GM12874 (cell line): ENCODE results near the gene TTC9B.

Source experiments
- TF ChIP-seq, protein P1 (sequence below): IDR thresholded peaks from 2 replicates; pipeline ENCODE4 v1.5.1; 2011; ENCODE audit warnings: low read depth, mild to moderate bottlenecking, control low read depth, low read length, moderate library complexity; ENCODE audit not compliant: insufficient read depth

Gene TTC9B

DNA sequence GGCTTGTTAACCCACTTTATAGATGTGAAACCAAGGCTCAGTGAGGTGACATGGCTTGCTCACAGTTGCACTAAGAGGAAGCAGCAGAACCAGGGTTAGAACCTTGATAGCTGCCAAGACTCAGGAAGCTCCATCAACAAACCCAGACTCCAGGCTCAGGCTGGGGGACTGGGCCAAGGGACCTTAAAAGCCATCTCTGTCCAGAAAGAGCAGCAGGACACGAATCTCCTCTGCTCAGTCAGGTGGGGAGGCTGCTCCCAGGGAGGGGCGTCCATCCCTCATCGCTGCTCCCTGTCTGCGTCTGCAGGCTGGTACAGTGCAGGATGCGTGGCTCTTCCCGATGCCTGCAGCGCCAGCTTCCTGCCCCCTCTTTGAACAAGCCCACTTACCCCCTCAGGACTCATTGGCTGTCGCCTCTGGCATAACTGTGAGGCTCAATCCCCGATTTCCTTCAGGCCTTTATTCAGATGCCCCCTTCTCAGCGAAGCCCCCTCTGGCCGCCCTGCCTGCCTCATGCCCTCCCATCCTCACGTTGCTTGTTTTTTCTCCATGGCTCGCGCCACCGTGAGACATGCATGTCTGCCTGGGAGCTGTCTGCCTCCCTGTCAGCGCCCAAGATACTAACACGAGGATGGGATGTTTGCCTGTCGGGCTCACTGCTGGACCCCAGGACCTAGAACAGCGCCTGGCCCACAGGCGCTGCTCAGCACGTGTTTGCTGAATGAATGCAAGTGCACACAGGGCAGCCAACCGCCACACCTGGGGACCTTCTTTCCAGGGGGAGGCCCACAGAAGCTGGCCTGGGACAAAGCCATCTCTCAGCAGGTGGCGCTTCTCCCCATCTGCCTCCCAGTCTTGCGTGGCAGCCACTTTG lies 45.5 kb upstream of the TTC9B start:
- TF ChIP-seq, protein P1, sequence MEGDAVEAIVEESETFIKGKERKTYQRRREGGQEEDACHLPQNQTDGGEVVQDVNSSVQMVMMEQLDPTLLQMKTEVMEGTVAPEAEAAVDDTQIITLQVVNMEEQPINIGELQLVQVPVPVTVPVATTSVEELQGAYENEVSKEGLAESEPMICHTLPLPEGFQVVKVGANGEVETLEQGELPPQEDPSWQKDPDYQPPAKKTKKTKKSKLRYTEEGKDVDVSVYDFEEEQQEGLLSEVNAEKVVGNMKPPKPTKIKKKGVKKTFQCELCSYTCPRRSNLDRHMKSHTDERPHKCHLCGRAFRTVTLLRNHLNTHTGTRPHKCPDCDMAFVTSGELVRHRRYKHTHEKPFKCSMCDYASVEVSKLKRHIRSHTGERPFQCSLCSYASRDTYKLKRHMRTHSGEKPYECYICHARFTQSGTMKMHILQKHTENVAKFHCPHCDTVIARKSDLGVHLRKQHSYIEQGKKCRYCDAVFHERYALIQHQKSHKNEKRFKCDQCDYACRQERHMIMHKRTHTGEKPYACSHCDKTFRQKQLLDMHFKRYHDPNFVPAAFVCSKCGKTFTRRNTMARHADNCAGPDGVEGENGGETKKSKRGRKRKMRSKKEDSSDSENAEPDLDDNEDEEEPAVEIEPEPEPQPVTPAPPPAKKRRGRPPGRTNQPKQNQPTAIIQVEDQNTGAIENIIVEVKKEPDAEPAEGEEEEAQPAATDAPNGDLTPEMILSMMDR = no peak

DNA sequence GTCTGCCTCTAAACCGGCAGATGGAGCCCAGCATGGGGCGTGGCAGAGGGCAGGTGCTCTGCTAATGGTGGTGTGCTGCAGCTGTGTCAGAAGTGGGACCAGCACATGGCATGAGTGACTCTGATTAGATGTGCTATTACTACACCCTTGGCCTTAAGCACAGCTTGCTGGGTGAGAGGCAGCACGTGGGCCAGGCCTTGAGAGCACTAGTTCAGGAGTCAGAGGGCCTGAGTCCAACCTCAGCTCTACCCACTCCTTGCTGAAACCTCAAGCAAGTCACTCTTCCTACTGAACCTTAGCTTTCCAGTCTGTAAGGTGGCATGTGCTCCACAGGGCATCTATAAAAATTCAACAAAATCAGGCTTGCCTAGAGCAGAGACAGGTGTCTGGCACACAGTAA lies 44.2 kb upstream of the TTC9B start:
- TF ChIP-seq, protein P1 = no peak

DNA sequence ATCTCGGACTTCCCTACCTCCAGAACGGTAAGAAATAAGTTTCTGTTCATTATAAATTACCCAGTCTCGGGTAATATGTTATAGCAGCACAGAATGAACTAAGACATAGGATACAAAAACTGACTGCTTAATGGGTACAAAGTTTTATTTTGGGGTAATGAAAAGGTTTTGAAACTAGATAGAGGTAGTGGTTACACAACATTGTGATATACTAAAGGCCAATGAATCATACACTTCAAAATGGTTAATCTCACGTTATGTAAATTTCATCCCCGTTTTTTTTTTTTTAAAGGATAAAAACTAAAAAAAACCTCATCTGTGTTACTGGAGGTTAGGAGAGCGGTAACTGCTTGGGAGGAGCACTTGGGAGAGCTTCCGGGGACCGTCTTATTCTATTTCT lies 43.4 kb upstream of the TTC9B start:
- TF ChIP-seq, protein P1 = no peak

DNA sequence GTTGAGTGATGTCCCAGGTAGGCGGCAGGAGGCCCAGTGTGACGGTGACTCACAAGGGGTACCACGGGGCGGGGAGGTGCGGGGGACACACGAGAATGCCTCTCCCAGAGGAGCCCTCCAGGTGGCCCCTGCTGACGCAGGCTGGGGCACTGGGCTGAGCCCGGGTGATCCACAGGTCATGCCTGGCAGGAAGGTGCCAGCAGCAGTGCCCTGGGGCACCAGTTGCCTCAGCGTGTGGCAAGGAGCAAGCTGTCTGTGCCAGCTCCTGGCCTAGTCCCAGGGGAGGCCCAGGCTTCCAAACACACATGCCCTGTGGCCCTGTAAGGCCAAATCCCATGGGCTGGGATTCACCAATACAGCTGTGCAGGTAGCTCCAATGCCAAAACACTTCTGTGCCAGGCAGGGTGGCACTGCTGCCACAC lies 38.9 kb upstream of the TTC9B start:
- TF ChIP-seq, protein P1 = no peak

DNA sequence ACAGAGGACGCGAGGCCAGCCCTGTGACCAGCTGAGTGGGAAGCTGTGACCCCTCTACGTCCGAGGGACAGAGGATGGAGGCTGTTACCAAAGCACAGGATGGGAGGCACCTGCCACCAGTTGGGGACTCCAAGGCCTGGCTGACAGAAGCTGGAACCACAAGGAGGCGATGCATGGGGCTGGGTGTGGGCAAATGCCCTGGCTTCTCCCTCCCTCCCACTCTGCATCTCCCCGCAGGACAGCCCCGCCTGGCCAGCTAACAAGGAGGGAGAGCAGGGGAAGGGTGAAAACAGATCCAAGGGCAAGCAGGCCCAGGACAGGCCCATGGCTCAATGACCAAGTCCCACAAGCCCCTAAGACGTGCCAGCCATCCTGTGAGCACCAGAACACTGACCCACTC lies 38.3 kb upstream of the TTC9B start:
- TF ChIP-seq, protein P1 = no peak

DNA sequence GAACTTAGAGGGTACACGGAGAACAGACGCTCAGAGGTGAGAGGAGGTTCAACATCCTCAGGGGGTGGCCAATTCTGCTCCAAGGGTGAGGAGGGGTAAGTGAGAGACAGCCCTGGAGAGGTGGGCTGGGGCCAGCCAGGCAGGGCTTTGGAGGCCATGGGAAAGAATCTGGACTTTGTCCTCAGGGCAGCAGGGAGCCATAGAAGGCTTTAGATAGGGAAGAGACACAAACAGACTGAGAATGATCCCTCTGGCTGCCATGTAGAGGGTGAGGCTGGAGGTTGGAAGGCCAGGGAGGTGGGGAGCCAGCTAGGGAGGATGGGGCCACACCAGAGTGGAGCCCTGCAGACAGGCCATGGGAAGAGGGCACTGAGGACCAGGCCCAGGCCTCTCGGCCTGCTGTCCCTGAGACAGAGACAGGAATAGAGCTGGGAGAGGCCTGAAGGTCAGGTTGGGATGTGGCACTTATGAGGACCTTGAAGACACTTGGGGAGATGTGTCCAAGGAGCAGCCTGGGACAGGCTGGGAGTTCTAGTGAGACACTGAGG lies 37.5 kb upstream of the TTC9B start:
- TF ChIP-seq, protein P1 = no peak

DNA sequence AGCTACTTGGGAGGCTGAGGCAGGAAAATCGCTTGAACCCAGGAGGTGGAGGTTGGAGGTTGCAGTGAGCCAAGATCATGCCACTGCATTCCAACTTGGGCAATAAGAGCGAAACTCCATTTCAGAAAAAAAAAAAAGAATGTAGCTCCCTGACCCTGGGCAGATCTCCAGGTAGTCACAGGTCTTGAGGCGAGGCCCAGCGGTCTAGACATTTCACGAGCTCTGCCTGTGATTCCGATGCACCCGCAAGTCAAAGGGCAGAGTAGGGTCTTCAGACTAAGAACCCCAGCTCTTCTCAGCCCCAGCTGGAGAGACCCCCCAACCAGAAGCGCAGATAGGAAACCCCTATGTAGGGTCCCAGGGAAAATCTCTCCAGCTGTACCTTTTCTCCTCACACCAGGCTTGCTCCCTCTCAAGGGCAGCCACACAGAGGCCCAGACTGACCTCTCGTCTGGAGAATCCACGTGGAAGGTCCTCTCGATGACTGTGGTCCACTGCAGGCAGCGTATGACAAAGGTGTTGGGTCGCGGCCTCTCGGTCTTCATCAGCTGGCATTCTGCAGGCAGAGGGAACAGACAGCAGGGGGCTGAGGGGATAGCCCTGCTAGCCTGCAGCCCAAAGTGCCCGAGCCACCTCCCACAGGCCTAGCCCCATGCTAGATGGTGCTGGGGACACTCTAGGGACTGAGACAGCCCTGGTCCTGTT lies 36.7 kb upstream of the TTC9B start:
- TF ChIP-seq, protein P1 = no peak
